ENCODE measurements around the gene INPP5A. TPM values are rescaled to one million over a fixed set of nuclear protein-coding genes. Genes with fewer than 3 reads are reported as not detected.

Gene INPP5A
- total and polyA plus RNA-seq, 4 donors: 12.4 to 39.9 (median 28.2) TPM

GRCh38 chr10:132723330-132723970 lies 185.9 kb downstream of the INPP5A start:
- no peaks in the 10 kb centered on the region for H3K27me3 ChIP-seq (ENCODE audit: control insufficient read depth in 3 of 3, insufficient read depth in 3 of 3, low read length in 2 of 3)
- peaks cover 0 to 4% (median 0%) of the 10 kb centered on the region in 5 donors for H3K4me1 ChIP-seq (ENCODE audit: control insufficient read depth in 5 of 5, insufficient read depth in 5 of 5, low read length in 5 of 5)
- DNase-seq: no peak

GRCh38 chr10:132724446-132724845 lies 186.9 kb downstream of the INPP5A start:
- 84 to 90% methylated on average over 9 of the region's 9 CpGs for WGBS, 2 donors
- H3K27ac ChIP-seq (ENCODE audit: low read depth in 1 of 2, low read length in 1 of 2): no peak overlapping the region
- H3K4me1 ChIP-seq (ENCODE audit: control insufficient read depth in 5 of 5, insufficient read depth in 5 of 5, low read length in 5 of 5): peaks cover 0 to 4% (median 0%) of the 10 kb centered on the region in 5 donors
- no peak for DNase-seq
- no peak for TF ChIP-seq CTCF (IDR thresholded peaks at IDR 0.05; ENCODE audit: control extremely low read depth, extremely low read depth)
- no peak overlapping the region for H3K9ac ChIP-seq (ENCODE audit: insufficient read depth in 1 of 2, low read length in 2 of 2)
- H3K9me3 ChIP-seq (ENCODE audit: control insufficient read depth in 4 of 4, insufficient read depth in 3 of 4, low read length in 3 of 4): no peaks in the 10 kb centered on the region
- H3K4me3 ChIP-seq: no peak overlapping the region
- peaks cover 0 to 25% (median 1%) of the 10 kb centered on the region in 4 donors for H3K36me3 ChIP-seq (ENCODE audit: control insufficient read depth in 4 of 4, insufficient read depth in 4 of 4, low read length in 4 of 4)
- H3K27me3 ChIP-seq (ENCODE audit: control insufficient read depth in 3 of 3, insufficient read depth in 3 of 3, low read length in 2 of 3): no peaks in the 10 kb centered on the region
- ATAC-seq (ENCODE audit: insufficient read depth, low FRiP score): no peak

More at GRCh38 chr10:132723330-132723970, 185.9 kb downstream of the INPP5A start:
- TF ChIP-seq CTCF (IDR thresholded peaks at IDR 0.05; ENCODE audit: control extremely low read depth, extremely low read depth): no peak
- H3K9ac ChIP-seq (ENCODE audit: insufficient read depth in 1 of 2, low read length in 2 of 2): no peak overlapping the region
- H3K9me3 ChIP-seq (ENCODE audit: control insufficient read depth in 4 of 4, insufficient read depth in 3 of 4, low read length in 3 of 4): no peaks in the 10 kb centered on the region
- no peak for ATAC-seq (ENCODE audit: insufficient read depth, low FRiP score)
- no peak overlapping the region for H3K27ac ChIP-seq (ENCODE audit: low read depth in 1 of 2, low read length in 1 of 2)
- peaks cover 0 to 25% (median 1%) of the 10 kb centered on the region in 4 donors for H3K36me3 ChIP-seq (ENCODE audit: control insufficient read depth in 4 of 4, insufficient read depth in 4 of 4, low read length in 4 of 4)
- WGBS, 2 donors: 91 to 94% methylated on average over 29 of the region's 29 CpGs
- H3K4me3 ChIP-seq: no peak overlapping the region

DNA sequence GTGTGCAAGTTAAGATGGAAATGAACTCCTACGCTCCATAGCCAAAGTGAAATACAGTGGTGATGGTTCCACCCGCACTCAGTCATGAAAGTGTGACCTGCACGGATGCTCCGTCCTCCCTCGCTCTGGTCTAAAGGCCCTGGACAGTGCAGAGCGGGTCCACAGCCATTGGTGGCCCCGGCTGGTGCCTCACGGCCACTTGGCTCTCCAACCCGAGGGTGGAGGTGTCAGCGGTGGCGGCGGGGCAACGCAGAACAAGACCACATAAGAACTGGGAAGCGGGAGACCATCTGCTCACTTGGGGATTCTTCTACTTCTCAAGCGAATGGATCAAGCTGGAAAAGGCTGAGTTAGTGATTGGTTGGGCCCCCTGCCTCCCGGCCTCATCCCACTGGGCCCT lies 187.6 kb downstream of the INPP5A start:
- no peak for TF ChIP-seq CTCF (IDR thresholded peaks at IDR 0.05; ENCODE audit: control extremely low read depth, extremely low read depth)
- no peak for DNase-seq
- no peak for ATAC-seq (ENCODE audit: insufficient read depth, low FRiP score)
- Histone ChIP-seq H3K4me3 (no peak overlapping the region), H3K9ac (ENCODE audit: insufficient read depth in 1 of 2, low read length in 2 of 2) (no peak overlapping the region), H3K36me3 (ENCODE audit: control insufficient read depth in 4 of 4, insufficient read depth in 4 of 4, low read length in 4 of 4) (peaks cover 0 to 25% (median 1%) of the 10 kb centered on the region in 4 donors), H3K27ac (ENCODE audit: low read depth in 1 of 2, low read length in 1 of 2) (no peak overlapping the region), H3K4me1 (ENCODE audit: control insufficient read depth in 5 of 5, insufficient read depth in 5 of 5, low read length in 5 of 5) (peaks cover 0 to 4% (median 0%) of the 10 kb centered on the region in 5 donors), H3K9me3 (ENCODE audit: control insufficient read depth in 4 of 4, insufficient read depth in 3 of 4, low read length in 3 of 4) (no peaks in the 10 kb centered on the region), H3K27me3 (ENCODE audit: control insufficient read depth in 3 of 3, insufficient read depth in 3 of 3, low read length in 2 of 3) (no peaks in the 10 kb centered on the region)
- 97% methylated on average over 16 of the region's 16 CpGs for WGBS, 2 donors
